Measurements from ENCODE around the gene ATP5F1B. TPM values are rescaled to one million over a fixed set of nuclear protein-coding genes. Genes with fewer than 3 reads are reported as not detected.
A peak's percentile ranks its signal among the peaks of the same experiment; 100 is the strongest.

The ATP5F1B gene
- polyA plus RNA-seq, 1 donor from 2014 or later: 559 TPM

DNA sequence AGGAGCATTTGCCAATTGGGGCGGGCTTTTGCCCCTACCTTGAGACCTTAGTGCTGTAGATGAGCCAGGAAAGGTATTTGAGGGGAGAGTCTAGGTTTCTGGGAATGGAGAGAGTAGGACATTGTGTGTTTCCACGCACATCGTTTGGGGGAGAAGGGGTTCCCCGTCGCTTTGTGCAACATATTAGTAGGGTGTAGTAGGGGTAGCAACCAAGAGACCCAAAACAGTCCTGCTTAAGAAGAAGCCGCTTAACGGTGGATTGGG lies 43.0 kb upstream of the ATP5F1B start:
- no peaks in the 10 kb centered on the region for H3K27me3 ChIP-seq (ENCODE audit: insufficient read depth, low read depth, low read length)
- no peaks in the 10 kb centered on the region for H3K9me2 ChIP-seq (ENCODE audit: insufficient read depth, low read length)
- H3K4me2 ChIP-seq (ENCODE audit: low read length): peak overlapping the region; percentile 38
- TF ChIP-seq MXI1 (conservative IDR thresholded peaks at IDR 0.05; ENCODE audit: poor library complexity, severe bottlenecking) (no peak), RAD21 (conservative IDR thresholded peaks at IDR 0.05) (no peak), SMC3 (conservative IDR thresholded peaks at IDR 0.05; ENCODE audit: poor library complexity) (no peak), REST (IDR thresholded peaks at IDR 0.05; ENCODE audit: borderline replicate concordance) (no peak), EP300 (conservative IDR thresholded peaks at IDR 0.05; ENCODE audit: poor library complexity, severe bottlenecking) (no peak), CTCF (IDR thresholded peaks at IDR 0.05; ENCODE audit: poor library complexity, severe bottlenecking) (no peak), EZH2 (IDR thresholded peaks at IDR 0.05; ENCODE audit: borderline replicate concordance, insufficient read depth, low read length, poor library complexity, severe bottlenecking) (no peak), POLR2AphosphoS5 (IDR thresholded peaks at IDR 0.05) (no peak)
- peaks cover 34% of the 10 kb centered on the region for H3K79me2 ChIP-seq (replicated peaks; ENCODE audit: insufficient read depth, low read length)
- no peaks in the 10 kb centered on the region for H3K36me3 ChIP-seq (ENCODE audit: insufficient read depth, low read length)
- H3K27ac ChIP-seq (ENCODE audit: low read length): peak overlapping the region; percentile 96
- H3K9me3 ChIP-seq (ENCODE audit: low read length): no peaks in the 10 kb centered on the region
- peak overlapping the region; percentile 86 for H3K9ac ChIP-seq (ENCODE audit: low read length)
- peak overlapping the region; percentile 77 for H3K4me3 ChIP-seq (ENCODE audit: low read length)
- no peaks in the 10 kb centered on the region for H4K20me1 ChIP-seq (ENCODE audit: insufficient read depth)
- H2AFZ ChIP-seq (ENCODE audit: low read depth, low read length): peak overlapping the region; percentile 79
- H3F3A ChIP-seq (ENCODE audit: insufficient read depth, low read length, poor library complexity, severe bottlenecking): peaks cover 5% of the 10 kb centered on the region

GRCh38 chr12:56688129-56688845 lies 42.5 kb upstream of the ATP5F1B start, which contains the start of gene PTGES3:
PTGES3 (minus strand) TSS chr12:56688284; CDS start chr12:56687999, 285 bp downstream.
- Histone ChIP-seq H3K9me2 (ENCODE audit: insufficient read depth, low read length) (no peaks in the 10 kb centered on the region), H3K27ac (ENCODE audit: low read length) (peak within 1 kb of the TSS; percentile 96), H3F3A (ENCODE audit: insufficient read depth, low read length, poor library complexity, severe bottlenecking) (peaks cover 5% of the 10 kb centered on the region), H3K9me3 (ENCODE audit: low read length) (no peaks in the 10 kb centered on the region), H3K79me2 (replicated peaks; ENCODE audit: insufficient read depth, low read length) (peaks cover 38% of the 10 kb centered on the region), H4K20me1 (ENCODE audit: insufficient read depth) (no peaks in the 10 kb centered on the region), H3K9ac (ENCODE audit: low read length) (peak within 1 kb of the TSS; percentile 93), H3K4me2 (ENCODE audit: low read length) (peak within 1 kb of the TSS; percentile 83), H3K36me3 (ENCODE audit: insufficient read depth, low read length) (no peaks in the 10 kb centered on the region), H3K27me3 (ENCODE audit: insufficient read depth, low read depth, low read length) (no peaks in the 10 kb centered on the region), H2AFZ (ENCODE audit: low read depth, low read length) (peak within 1 kb of the TSS; percentile 79), H3K4me3 (ENCODE audit: low read length) (peak within 1 kb of the TSS; percentile 77)
- TF ChIP-seq EP300 (conservative IDR thresholded peaks at IDR 0.05; ENCODE audit: poor library complexity, severe bottlenecking) (peak; percentile 80), MXI1 (conservative IDR thresholded peaks at IDR 0.05; ENCODE audit: poor library complexity, severe bottlenecking) (peak; percentile 78), SMC3 (conservative IDR thresholded peaks at IDR 0.05; ENCODE audit: poor library complexity) (no peak), CTCF (IDR thresholded peaks at IDR 0.05; ENCODE audit: poor library complexity, severe bottlenecking) (peak; percentile 5), EZH2 (IDR thresholded peaks at IDR 0.05; ENCODE audit: borderline replicate concordance, insufficient read depth, low read length, poor library complexity, severe bottlenecking) (no peak), POLR2AphosphoS5 (IDR thresholded peaks at IDR 0.05) (peak; percentile 94), RAD21 (conservative IDR thresholded peaks at IDR 0.05) (no peak), TAF1 (IDR thresholded peaks at IDR 0.05; ENCODE audit: low read depth) (peak; percentile 98), REST (IDR thresholded peaks at IDR 0.05; ENCODE audit: borderline replicate concordance) (peak; percentile 91)
